ENCODE data around the gene LRRN2. TPM values are rescaled to one million over a fixed set of nuclear protein-coding genes. Genes with fewer than 3 reads are reported as not detected.
"Not testable (repeated sequence)": the region's sequence is repeated elsewhere in the genome, so short reads cannot be mapped to it uniquely, and the experiment has no call there.

The LRRN2 gene
- total RNA-seq, 2 experiments from 2014 or later: 0.15 TPM; not detected in 1

DNA sequence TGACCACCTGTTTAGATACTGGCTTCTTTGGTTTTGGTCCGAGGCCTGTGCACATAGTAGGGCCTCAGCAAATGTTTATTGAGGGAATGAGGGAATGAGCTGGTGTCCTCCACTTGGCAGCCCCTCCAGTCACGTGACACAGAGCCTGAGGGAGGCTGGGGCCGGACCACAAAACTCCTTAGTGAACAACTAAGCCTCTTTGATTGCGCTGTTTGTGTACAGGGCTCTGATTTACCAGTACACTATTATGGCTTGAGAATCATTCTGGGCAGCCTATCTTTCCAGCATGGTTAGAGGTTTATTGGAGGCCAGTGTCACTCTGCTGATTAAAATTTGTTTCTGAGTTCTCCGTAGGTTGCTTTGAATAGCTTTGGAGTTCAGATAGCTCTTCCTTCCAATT is 10.2 kb upstream of the LRRN2 start:
- CTCF ChIA-PET: no interaction called here
- POLR2A ChIA-PET: no interaction called here

DNA sequence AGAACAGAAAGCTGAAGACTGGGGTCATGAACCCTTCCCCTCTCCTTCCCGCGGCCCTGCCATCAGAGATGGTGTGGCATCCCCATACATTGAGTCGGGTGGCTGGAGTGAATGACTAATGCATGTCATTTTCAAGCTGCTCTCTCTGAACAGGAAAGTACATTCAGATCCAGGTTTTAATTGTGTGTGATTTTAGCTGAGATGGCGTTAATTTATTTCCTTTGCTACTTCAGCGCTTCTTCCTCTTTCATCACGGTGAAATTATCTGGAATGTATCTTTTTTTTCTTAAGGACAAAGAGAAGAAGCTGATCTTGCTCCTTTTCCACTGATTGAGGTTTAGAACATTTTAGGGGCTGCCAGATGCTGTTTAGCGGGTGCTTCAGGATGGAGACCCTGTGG is 8.6 kb upstream of the LRRN2 start:
- CTCF ChIA-PET: no interaction called here
- POLR2A ChIA-PET: no interaction called here

DNA sequence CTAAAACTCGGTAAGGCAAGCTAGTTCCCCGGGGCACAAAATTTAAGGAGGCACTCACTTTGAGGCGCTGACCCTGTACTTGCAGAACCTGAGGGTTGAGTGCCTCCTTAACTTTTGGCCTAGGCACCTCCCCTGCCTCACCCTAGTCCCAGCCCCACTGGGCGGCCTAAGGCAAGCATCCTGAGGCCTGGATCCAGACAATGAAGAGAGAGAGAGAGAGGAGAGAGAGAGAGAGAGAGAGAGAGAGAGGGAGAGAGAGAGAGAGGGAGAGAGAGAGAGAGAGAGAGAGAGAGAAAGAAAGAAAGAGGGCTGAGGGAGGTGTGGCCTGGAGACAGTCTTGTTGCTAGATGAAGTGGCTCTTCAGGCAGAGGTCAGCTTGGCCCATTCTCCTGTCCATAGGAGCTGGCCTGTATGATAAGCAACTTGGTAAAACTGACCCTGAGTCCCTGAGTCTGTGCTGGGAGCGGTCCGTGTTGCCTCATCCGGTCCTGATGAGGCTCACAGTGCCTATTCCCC is 7.4 kb upstream of the LRRN2 start:
- CTCF ChIA-PET: no interaction called here
- POLR2A ChIA-PET: no interaction called here

- CTCF ChIA-PET: no interaction called here
- POLR2A ChIA-PET: interaction anchor here (0.6 kb wide), 1 partner anchor 75 kb away, joined by 3 read pairs; no protein-coding TSS in a partner anchor
Measured at GRCh38 chr1:204692325-204692840, 6.8 kb upstream of the LRRN2 start.

GRCh38 chr1:204691328-204691730 is 5.8 kb upstream of the LRRN2 start:
- POLR2A ChIA-PET, CTCF ChIA-PET: not testable (repeated sequence)

DNA sequence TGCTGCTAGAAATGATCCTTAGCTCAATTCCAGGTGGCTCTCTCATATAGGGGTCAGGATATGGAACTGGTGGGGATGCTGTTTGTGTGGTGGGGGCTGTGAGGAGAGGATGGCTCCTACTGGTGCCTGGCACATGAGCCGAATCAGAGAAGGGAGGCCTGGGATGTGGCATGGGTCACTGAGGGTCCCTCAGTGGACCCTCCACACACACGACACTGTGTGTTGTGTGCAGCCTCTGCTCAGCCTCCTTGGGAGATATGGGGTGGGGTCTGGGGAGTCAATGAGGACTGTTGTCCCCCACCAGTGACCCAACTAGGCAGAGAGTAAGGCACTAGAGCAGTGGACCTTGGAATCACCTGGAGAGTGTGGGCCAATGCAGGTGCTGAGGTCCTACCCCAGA is 3.2 kb upstream of the LRRN2 start:
- ChIA-PET POLR2A (no interaction called here), CTCF (no interaction called here)

DNA sequence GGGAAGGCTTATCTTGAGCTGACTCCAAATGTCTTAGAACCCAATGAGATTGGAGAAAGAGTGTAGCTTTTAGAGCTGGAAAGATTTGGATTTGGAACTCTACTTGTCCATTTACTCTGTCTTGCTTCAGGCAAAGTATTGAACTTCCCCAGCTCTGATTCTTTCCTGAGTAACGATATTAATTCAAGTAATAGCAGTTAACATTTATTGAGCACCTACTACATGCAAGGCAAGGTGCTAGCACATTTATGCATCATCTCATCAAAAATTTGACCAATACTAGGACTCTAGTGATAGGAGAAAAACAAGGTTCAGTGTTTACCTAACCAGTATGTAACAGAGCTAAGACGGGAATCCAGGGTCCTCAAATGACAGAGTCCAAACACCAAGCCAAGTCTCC is 2.5 kb upstream of the LRRN2 start:
- CTCF ChIA-PET: interaction anchor here (0.6 kb wide), 1 partner anchor 1016 kb away, joined by 3 read pairs; no protein-coding TSS in a partner anchor
- POLR2A ChIA-PET: no interaction called here

- POLR2A ChIA-PET: no interaction called here
Measured at GRCh38 chr1:204684571-204685235, 835 bp downstream of the LRRN2 start.

GRCh38 chr1:204684206-204684570 is 1.4 kb downstream of the LRRN2 start:
- POLR2A ChIA-PET: no interaction called here
- CTCF ChIA-PET: no interaction called here

More at GRCh38 chr1:204684571-204685235, 835 bp downstream of the LRRN2 start:
- CTCF ChIA-PET: no interaction called here

GRCh38 chr1:204683284-204684205 is 2.0 kb downstream of the LRRN2 start:
- ChIA-PET CTCF (no interaction called here), POLR2A (no interaction called here)

- ChIA-PET POLR2A (no interaction called here), CTCF (no interaction called here)
Measured at GRCh38 chr1:204680461-204680860, 5.1 kb downstream of the LRRN2 start.

DNA sequence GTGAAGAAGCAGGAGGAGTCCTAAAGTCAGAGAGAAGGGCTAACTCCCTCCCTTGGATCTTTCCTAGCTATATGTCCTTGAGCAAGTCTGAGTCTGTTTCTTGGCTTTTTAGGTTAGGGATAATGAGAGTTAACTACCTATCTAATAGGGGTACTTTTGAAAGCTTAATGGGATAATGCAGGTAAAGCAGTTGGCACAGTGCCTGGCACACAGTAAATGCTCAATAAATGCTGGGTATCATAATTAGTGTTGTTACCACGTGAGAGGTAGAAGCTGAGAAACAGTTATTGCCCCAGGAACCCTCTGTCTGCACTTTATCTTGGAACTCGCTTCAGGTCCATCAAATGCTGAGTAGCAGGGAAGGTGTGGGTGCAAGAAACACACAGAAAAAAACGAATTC is 5.5 kb downstream of the LRRN2 start:
- CTCF ChIA-PET: no interaction called here
- POLR2A ChIA-PET: no interaction called here

GRCh38 chr1:204678721-204679475 is 6.6 kb downstream of the LRRN2 start:
- CTCF ChIA-PET: no interaction called here
- POLR2A ChIA-PET: no interaction called here

DNA sequence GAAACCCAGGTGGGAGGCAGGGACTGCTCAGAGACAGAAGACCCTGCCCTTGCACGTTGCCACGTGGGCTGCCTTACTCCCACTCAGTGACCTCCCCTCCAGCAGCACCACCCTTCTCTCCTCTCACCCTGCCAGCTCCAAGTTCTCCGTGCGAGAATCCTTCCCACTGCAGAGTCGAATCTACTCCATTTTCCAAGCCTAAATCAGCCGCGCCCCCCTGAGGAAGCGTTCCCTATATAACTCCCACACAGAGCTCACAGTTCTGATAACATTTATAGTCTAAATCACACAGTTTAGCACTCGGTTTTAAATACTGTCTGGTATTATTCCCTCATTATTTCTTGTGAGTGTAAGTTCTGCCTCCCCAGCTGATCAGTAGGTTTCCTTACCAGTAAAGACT is 7.7 kb downstream of the LRRN2 start:
- POLR2A ChIA-PET: no interaction called here
- CTCF ChIA-PET: no interaction called here

- CTCF ChIA-PET: no interaction called here
- POLR2A ChIA-PET: no interaction called here
Measured at GRCh38 chr1:204676043-204676442, 9.5 kb downstream of the LRRN2 start.

DNA sequence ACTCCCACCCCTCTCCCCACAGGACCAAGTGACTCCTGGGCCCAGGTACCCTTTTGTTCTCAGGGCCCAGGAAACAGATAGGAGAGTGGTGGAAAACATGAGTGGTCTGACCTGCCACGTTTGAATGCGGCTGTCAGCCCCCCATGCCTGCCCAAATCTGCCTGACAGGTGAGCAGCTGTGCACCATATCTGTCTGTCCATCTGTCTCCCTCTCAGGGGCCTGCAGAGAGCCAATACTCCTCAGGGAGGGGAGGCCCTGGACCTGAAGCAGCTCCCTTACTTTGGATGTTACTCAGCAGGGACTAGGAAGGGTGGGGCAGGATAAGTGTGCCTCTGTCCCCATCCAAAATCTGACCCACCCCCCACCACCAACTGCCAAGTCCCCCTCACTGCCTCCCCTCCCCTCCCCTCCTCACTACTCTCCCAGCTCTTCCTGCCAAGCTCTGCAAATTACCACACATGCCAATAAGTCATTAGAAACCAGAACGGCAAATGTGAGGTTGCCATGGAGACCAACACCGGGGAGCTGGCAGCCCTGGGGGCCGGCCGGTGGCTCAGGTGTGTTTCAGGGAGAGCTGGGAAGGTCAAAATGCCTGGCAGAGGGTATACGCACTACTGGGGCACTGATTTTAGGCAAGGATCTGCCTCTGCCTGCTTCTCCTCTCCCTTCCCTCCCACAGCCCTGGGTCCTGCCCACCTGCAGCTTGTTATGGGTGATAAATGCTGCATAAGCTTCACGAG is 11.5 kb downstream of the LRRN2 start:
- POLR2A ChIA-PET: no interaction called here
- CTCF ChIA-PET: no interaction called here

GRCh38 chr1:204673209-204673608 is 12.3 kb downstream of the LRRN2 start:
- POLR2A ChIA-PET: no interaction called here
- CTCF ChIA-PET: no interaction called here

- POLR2A ChIA-PET: no interaction called here
- CTCF ChIA-PET: no interaction called here
Measured at GRCh38 chr1:204672482-204673121, 12.9 kb downstream of the LRRN2 start.

DNA sequence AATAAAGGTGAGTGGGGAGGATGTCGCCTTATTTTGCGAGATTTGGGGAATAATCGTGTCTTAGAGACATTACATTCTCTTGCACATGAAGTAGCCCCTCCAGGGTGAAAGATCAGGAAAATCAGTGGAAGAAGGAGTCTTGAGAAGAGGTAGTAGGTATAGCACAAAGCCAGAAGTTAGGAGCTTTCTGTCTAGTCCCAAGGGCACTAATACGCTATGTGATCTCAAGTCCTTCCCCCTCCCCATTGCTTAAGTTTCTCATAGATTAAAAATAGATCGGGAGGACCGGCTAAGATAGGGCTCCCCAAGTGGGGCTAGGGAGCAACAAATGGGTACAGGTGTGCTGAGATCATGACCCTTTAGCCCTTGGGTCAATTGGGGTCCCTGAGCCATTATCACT is 13.5 kb downstream of the LRRN2 start:
- CTCF ChIA-PET: no interaction called here
- POLR2A ChIA-PET: no interaction called here

Measured in activated CD8-positive, alpha-beta memory T cell treated with anti-CD3 and anti-CD28 coated beads for 36 hours (primary cell).